GM21786 (cell line): ENCODE data around the gene KIF13A.
A peak's percentile ranks its signal among the peaks of the same experiment; 100 is the strongest.
"Not testable (repeated sequence)": the region's sequence is repeated elsewhere in the genome, so short reads cannot be mapped to it uniquely, and the experiment has no call there.

Experiments
- ATAC-seq: cut with Tn5 transposase; IDR thresholded peaks from one replicate; pipeline ENCODE4 v1.9.1; 2021; ENCODE audit not compliant: unreplicated experiment

The KIF13A gene

GRCh38 chr6:17737704-17738252, 249.7 kb downstream of the KIF13A start:
- no peak for ATAC-seq

- ATAC-seq = not testable (repeated sequence)
These were observed 252.1 kb downstream of the KIF13A start for GRCh38 chr6:17735311-17735710.

DNA sequence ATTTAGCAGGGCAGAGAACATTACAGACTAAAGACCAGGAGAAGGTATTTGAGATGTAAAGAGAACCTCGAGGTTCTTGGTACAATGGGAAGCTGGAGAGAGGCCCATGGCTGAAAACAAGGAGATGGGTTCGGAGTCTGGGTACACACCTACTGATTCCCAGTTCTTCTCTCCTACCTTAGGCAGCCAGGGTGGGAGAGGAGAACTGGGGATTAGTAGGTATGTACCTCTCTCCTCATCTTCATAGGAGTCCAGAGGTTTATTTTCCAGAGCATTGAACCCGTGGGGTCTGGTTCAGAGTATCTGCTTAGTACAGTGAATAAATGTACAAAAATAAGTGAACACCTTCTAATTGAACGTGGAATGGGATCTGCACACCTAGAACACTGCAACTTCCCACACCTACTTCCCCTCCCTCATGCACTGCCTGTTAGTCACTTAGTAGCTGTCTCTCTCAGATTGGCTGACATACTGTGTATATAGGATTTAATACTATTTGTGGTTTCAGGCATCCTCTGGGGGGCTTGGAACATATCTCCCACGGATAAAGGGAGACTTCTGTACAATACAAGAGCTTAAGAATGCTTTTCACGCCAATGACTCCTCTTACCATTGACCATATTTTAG, 257.2 kb downstream of the KIF13A start:
- no peak for ATAC-seq

DNA sequence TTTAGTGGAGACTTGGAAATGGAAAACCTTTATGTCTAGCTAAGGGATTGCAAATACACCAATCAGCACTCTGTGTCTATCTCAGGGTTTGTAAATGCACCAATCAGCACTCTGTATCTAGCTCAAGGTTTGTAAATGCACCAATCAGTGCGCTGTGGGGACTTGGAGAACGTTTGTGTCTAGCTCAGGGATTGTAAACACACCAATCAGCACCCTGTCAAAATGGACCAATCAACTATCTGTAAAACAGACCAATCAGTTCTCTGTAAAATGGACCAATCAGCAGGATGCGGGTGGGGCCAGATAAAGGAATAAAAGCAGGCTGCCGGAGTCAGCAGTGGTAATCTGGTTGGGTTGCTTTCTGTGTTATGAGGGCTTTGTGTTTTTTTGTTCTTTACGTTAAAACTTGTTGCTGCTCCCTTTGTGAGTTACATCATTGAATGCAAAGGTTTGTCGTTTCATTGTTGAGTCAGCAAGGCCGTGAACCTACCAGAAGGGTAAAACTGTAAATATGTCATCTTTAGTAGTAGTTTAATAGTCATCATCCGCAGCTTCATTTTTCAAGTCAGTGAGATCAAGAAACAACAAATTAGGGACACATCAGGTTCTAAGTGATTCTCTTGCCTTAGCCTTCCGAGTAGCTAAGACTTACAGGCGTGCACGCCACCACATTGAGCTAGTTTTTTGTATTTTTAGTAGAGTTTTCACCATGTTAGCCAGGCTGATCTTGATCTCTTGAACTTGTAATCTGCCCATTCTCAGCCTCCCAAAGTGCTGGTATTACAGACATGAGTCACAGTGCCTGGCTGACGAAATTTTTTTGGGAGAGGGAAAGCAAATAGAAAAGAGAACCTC, 258.0 kb downstream of the KIF13A start:
- no peak for ATAC-seq

DNA sequence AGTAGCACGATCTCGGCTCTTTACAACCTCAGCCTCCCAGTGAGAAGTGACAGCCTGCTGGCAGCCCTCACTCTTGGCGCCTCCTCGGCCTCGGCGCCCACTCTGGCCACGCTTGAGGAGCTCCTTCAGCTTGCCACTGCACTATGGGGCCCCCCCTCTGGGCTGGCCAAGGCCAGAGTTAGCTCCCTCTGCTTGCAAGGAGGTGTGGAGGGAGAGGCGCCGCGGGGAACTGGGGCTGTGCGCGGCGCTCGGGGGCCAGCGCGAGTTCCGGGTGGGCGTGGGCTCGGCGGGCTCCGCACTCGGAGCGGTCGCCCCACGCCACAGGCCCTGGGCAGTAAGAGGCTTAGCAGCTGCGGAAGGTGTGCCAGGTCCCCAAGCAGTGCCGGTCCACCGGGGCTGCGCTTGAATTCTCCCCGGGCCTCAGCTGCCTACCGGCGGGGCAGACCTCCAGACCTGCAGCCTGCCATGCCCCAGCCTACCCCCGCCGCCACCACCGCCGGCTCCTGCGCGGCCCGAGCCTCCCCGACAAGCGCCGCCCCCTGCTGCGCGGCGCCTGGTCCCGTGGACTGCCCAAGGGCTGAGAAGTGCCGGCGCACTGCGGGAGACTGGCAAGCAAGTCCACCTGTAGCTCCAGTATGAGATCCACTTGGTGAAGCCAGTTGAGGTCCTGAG, 258.7 kb downstream of the KIF13A start:
- ATAC-seq = no peak

DNA sequence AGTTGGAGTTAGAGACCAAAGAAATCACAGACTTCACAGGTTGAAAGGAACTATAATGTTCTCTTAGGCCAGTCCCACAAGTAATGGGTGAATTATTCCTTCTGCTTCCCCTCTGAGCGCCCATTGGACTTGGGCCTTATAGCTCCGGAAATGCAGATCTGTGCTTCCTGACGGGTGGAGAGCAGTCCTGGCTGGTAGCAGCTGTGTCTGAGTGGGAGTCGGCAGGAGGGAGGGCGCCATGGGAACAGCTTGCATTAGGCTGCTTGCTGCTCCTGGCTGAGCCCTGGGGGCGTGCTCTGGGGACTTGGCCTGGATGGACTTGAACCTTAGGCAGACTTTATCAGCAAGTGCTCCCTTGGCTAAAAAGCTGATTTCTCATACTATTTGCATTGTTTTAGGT, 262.4 kb downstream of the KIF13A start:
- ATAC-seq = no peak

DNA sequence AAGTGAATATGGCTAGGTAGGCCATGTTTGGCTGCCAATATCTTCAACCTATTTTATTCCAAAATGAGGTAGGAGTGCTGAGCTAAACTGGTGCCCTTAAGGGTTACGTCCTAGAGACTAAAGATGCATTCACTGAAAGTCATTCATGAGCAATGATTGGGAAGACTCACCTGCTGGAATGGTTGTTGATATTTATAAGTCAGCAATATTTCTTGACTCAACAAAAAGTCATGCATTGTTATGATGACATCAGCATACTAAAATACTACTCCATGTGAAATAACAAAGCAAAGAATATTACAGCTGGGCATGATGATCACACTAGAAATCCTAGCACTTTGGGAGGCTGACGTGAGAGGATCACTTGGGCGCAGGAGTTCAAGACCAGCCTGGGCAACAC, 263.1 kb downstream of the KIF13A start:
- ATAC-seq = no peak

DNA sequence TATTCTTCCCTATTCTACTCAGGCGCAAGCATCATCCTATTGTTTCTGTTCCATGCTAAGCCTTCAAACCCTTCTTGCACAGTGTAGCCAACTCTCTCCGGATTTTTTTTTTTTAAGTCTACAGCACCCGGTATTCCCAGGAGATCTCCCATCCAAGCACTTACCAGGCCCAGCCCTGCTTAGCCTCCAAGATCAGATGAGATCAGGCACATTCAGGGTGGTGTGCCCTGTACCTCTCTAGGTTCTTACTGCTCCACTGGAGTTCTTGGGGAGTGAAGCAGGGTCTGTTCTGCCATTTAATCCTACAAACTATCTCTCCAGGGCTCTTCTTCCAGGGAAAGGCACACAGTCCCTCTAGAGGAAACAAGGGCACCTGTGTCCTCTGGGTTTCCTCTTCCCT, 265.8 kb downstream of the KIF13A start:
- no peak for ATAC-seq

GRCh38 chr6:17719323-17720041, 268.0 kb downstream of the KIF13A start:
- no peak for ATAC-seq

- ATAC-seq = no peak
These were observed 271.2 kb downstream of the KIF13A start for GRCh38 chr6:17716221-17716620.

DNA sequence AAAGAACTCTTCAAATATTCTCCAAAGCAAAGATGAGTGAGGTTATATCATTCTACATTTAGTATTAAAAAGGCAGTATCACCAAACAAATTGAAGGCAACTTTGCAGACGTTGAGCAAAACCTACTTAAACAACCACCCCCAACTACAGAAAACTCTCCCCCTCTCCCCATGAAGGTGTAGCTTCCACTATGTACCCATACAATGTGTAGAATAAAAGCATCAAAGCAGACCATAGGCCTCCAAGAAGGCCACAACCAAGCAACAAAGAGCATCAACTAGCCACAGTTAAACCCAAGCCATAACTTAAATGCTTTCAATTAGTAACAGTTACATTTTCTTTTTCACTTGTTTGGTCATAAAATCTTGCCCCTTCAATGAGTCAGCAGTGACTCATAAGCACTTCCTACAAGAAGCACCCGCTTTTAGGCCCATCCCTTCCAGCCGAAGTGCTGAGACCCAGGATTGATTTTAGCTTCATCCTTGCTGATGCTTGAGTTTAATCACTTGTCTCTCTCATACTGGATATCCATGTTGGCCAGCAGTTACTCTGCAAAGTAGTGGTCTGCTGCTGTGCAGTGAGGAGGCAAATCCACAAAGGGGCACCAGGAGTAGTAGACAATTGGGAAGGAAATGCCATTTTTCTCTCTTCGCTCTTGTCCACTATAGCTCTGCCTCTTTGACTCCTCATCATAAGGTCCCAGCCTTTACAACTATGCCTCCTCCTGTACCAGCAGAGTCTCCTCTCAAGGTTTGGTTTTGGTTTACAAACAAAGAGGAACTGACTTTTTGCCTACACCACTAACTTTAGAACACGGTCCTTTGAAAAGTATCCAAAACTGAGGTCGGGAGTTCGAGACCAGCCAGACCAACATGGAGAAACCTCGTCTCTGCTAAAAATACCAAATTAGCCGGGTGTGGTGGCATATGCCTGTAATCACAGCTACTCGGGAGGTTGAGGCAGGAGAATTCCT, 272.3 kb downstream of the KIF13A start:
- ATAC-seq = peak; percentile 92

GRCh38 chr6:17714177-17714576, 273.3 kb downstream of the KIF13A start:
- no peak for ATAC-seq

GRCh38 chr6:17712576-17712975, 274.9 kb downstream of the KIF13A start:
- no peak for ATAC-seq

DNA sequence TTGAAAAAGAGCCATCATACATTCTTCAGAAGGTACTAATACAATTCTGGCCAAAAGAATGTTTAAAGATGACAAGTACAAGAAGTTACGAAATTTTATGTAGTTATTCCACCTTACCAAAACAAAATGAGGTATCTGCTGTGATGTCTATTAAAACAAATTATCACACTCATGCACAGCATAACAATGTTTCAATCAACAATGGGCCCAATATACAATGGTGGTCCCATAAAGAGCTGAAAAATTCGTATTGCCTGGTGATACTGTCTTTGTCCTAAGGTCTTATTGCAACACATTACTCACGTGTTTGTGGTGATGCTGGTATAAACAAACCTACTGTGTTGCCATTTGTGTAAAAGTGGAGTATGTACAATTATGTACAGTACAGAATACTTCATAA, 277.1 kb downstream of the KIF13A start:
- no peak for ATAC-seq

DNA sequence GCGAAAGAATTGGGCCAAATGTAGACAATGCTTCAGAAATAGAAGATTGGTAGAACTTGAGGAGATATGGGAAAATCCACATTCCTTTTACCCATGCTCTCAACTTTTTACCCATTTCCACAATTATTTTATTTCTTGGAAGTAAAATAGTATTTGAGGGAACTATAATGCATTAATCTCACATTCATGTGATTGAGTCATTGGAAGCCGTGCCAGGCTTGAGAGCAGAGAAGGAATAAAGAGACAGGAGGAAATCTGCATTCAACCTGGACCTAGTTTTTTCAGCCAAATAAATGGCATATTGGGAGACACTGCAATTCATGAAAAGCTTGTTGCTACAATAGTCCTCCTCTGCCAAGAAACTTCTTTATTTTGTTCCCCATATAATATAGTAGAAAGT, 278.0 kb downstream of the KIF13A start:
- no peak for ATAC-seq
